Anterior cingulate cortex (tissue), 58 donors: ENCODE results near the gene VAT1L.

ENCODE experiments used
- DNase-seq, 58 donors: peaks; one replicate each; lab custom pipeline; 2025; lab: John Stamatoyannopoulos, UW

VAT1L gene

DNA sequence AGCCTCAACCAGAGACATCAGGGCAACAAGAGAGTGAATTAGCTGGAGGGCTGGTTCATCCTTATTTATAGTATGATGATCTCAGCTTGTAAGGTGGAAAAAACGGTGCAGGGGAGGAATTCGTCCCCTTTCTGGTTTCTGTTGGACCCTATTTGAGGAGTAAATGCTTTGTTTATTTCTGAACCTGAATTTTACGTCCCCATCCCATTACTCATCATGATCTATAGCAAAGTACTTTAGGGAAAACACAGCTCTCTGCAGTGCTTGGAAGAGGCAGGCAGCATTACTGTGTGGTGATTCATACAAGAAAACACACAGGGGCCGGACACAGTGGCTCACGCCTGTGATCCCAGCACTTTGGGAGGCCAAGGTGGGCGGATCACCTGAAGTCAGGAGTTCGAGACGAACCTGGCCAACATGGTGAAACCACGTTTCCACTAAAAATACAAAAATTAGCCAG lies 8.0 kb upstream of the VAT1L start:
- no peak for DNase-seq

DNA sequence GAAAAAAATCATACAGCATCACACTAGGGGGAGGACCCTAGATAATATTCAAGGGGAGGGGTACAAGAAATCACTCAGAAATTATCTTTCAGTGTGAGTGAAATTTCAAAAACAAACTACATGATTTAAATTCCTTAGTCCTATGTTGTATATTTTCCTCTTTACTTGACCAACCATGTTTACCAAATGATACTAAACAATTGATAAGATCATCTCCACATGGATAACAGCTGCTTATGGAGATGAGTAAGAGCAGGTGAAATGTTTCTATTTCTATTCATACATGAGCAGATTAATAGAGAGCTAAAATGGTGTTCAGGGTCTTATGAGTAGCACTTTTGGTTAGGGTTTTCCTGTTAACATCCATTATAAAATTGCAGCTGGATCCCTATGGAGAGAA lies 7.3 kb upstream of the VAT1L start:
- no peak for DNase-seq

DNA sequence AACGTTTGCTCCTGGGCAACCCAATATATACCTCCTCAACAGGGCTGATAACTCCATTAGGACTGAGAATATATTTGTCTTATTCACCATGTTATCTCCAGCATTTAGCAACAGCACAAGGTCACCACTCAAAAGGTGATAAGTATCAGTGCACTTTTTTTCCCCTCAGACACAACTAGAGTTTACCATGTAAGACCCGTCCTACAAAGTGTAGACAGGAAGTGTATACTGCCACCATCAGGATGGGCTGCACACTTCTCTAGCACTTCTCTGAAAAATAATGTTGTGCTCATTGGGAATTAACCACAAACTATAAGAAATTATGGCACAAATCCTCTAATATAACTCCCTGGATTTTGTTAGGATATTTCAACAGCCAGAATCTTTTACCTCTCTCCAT lies 5.7 kb upstream of the VAT1L start:
- DNase-seq, result no peak

DNA sequence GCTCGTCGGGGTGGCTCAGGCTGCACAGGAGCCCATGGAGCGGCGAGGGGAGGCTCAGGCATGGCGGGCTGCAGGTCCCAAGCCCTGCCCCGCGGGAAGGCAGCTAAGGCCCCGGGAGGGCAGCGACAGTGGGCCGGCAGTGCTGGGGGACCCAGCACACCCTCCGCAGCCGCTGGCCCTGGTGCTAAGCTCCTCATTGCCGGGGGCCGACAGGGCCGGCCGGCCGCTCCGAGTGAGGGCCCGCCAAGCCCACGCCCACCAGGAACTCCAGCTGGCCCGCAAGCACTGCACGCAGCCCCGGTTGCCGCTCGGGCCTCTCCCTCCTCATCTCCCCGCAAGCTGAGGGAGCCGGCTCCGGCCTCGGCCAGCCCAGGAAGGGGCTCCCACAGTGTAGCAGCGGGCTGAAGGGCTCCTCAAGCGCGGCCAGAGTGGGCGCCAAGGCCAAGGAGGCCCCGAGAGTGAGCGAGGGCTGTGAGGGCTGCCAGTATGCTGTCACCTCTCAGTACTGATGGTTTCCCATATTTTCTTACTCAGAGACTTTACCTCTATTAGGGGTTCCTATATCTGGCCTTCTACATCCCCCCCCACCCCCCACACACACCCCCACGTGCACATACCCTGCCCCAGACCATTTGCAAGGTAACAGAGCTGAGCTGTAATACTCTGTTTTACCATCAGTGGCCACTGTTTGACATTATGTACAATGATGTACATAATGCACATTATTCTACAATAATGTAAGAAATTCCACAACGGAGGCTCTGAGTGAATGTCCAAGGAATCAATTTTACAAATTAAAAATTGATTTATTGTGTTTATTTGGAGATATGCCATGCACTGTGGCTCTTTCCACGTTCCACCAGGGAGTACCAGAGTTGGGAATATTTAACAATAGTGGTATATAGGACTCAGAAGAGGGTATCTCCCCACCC lies 3.7 kb upstream of the VAT1L start:
- no peak for DNase-seq

DNA sequence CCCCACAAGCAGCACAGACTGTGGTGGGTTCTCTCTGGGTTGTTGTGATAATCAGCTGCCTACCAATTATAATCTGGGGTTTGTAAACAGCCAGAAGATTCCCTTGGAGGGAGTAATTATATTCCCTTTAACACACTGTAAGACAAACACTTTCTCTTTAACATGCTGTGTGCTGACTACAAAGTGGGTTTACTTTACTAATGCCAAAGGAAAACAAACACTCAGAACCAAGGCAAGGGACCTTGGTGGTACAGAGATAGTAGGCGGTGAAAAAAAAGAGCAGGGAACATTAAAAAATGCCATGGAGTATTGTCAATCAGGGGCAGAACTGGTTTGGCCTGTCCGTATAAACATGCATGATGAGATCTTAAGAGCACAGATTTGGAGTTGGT lies 3.0 kb upstream of the VAT1L start:
- DNase-seq, result no peak

DNA sequence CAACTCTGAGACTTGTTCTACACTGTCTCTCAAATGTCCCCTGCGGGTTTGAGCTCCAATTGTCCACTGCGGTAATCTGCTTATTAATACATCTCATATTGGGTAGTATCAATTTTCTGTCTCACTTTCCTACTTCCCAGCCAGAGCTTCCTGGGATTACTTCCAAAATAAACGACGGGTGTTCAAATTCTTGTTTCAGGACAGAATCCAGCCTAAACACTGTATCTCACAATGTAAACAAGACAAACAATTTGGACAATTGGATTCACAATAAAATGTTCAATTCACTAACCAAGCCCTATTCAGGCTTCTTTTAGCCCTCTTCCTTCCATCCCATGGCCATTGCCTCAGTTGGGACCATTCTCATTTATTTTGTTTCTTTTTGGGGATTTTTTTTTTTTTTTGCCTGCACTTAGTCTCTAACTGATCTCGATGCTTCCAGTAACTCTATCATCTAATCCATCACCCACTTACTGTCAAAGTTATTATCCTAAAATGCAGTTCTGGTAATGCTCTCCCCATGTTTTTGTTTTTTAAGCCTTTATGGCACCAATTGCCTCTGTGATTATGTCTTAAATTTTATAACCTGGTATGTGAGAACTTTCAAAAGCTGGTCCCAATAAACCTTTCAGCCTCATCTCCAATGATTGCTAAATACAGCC lies 2.0 kb upstream of the VAT1L start:
- no peak for DNase-seq

DNA sequence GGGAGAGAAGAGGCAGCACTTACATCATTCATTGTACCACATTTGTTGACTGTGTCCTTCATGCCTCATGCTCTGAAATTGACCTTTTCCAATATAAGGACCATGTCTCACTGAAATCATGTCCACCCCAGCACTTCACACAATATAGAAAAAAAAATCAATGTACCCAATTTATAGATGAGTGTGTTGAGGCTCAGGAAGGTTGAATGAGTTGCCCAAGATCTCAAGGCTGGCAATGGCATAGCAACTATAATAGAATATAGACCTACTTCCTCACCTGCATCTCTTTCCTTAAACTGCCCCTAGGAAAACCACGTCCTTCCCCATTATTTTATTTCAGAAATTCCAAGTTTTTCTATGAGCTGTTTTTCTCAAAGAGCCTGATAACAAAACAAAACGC lies 912 bp upstream of the VAT1L start:
- DNase-seq, result no peak

DNA sequence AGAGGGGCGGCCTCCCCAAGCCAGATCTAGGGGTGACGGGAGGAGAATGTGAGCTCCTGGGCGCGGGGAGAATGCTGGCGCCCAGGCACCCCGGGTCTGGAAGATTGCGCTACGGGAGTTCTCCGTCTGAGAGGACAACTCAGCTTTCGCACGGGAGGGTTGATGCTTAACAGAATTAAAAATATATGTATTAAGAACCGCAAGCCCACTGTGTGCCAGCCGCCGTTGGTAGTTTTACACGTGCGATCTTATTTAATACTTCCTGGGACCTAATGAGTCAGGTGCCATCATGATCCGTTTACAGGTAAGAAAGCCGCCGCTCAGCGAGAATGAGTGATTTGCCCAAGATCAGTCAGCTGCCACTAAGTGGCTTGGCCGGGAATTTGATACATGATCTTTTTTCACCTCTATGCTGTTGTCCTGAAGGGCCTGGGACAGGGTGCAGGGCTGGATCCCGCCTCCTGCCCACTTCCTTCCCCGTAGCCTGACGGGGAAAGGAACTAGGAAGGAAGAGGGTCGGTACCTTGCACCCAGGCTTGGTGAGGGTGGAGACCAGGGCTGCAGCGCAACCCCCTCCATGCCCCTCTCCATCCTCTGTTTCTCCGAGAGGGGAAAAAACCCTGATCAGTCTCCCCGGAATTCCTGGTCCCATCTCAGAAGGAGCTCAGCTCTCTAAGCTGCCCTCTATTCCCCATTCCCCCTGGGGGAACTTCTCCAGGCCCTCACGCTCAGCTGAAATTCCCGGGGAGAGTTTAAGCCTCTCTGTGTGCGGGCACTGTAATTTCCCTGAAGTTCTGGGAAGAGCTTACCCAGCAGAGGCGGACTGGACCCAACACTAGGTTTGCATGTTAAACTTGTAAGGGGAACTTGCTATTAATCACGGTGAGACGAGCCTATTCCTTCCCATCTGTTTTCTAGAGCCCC lies 983 bp downstream of the VAT1L start:
- no peak for DNase-seq

DNA sequence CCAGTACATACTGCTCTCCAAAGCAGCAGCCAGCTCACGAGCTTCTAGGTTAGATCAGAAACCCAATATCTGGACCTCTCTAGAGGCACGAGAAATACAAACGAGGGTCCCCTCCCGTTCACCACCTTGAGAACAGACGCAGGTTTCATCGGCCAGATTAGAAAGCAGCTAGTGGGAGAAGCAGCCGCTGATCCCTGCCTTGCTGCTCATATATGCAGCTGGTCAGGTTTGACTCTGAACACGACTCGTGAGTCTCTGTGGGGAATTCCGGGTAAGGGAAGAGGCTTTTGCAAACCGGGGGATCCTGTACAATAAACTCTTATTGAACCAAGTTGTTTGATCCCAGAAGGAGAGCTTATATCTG lies 1.6 kb downstream of the VAT1L start:
- peak in 1 of 58 donors; percentile 4 for DNase-seq

DNA sequence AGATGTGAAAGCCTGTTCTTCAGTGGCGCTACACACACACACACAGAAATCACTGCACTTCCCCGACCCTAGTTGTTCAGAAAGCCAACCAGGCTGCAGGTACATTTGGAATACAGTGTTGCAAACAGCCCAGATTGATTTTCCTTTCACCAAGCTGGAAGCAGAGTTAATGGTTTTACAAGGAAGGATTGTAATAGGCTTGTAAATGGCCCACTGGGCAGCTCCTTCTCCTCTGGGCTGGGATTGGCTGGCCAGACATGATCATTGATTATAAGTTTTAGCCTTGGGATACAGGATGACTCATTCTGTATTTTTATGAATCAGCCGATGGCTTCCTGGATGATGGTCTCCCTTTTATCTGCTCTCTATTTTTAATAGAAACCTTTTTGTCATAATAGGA lies 2.5 kb downstream of the VAT1L start:
- DNase-seq, result no peak

DNA sequence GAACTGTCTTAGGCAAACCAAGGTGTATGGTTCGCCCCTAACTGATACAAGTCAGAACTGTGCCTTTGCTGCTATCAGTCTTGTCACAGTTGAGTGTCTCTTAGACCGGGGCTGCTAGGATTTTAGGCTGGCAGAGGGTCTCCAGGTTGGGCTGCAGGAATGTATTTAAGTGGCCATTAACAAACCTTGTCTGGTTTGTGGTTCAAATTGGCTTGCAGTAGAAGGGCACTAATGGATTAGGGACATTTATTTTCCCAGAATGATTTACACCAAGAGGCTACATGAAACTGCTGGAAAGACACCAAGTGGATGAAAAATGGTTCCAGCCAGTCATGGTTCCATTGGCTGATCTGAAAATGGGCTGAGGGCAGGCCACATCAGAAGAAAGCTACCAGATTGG lies 5.1 kb downstream of the VAT1L start:
- no peak for DNase-seq

DNA sequence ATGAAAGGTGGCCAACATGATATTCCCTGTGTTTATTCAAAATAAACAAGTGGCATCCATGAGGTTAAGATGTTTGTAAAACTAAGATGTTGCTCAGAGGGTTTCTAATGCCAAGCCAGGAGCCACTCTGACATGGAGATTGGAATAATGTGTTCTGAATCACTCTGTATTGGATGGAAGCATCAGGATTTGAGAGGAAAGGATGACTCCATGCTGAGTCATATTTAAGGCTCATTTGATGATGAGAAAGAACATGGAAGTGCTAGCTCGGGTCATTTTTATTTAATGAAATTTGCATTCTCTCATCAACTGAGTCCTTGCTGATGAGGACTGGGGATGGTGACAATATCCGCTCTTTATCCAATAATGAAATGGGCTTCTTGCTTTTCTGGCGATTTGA lies 6.2 kb downstream of the VAT1L start:
- no peak for DNase-seq

DNA sequence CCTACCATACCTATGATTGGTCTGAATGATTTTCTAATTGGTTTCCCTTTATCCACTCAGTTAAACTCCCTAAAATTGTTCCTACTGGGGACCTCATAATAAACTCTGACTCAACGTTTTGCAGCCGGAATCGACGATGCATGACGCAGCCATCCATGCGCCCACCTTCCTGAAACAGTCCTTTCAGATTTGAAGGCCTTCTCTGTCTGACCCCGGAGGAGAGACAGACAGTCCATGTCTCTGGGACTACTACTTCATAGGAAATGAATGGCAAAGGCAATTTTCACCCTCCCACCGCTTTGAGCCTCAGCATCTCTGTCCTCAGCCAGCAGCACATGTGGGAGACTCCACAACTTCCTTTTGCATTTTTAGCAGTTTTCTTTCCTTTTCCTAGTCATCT lies 13.5 kb downstream of the VAT1L start:
- no peak for DNase-seq

DNA sequence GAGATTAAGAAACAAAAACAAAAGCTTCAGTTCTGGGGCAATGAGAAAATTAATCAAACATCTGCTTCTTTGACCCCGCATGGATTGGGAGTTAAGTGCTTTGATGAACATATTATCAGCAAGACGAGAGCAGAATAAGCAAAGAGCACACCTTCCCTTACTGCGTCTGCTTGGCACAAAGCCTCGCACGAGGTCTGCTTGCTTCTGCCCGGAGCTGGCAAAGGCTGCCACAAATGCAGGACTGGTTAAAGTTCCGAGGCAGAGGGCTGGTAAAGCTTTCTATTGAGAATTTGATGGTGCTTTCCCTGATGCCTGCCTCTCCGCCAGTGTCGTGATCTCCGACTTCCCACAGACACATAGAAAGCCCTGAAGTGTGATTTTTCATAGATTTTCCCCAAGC lies 17.0 kb downstream of the VAT1L start:
- DNase-seq, result peak in 1 of 58 donors; percentile 1

DNA sequence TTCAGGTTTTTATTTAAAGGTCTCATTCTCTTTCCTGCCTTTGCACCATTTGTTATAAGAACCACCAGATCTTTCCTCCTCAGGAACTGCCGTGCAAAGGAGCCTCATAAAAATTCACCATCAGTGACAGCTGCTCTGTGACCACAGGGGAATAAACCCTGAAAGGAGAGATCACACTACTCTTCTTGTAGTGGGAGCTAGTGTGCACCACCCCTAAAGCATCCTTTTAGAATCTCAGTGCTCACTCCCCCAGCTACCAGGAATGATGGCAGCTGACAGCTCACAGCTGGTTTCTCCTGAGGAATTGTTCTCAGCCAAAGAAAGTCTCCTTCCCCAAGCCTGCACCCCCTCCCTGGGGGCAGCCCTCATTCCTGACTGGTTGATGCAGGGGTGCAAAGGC lies 18.7 kb downstream of the VAT1L start:
- no peak for DNase-seq

DNA sequence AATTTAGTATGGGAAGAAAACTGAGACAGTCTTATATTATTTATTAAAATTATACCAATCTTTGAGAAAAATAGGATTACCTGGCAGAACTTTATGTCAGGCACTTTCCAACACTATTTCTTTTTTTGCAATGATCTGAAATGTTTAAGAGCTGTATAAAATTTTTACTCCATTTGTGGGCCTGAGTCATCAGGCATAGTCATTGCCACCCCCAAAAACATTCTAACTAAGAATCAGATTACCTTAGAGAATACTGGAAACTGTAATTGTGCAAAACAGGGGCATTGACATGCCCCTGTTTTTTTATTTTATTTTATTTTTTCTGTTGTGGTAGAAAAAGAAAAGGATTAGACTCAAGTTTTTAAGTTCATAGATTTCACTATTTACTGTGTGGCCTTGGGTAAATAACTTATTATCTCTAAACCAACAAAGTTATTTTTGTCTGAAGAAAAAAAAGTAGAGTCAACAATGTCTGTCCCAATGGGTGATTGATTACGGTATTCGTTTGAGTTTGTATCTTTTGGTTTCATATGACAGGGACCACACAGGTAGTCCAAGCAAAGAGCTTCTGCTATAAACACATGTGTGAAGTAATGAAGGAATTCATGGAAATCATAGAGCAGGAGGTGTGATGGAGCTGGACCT lies 24.6 kb downstream of the VAT1L start:
- no peak for DNase-seq

DNA sequence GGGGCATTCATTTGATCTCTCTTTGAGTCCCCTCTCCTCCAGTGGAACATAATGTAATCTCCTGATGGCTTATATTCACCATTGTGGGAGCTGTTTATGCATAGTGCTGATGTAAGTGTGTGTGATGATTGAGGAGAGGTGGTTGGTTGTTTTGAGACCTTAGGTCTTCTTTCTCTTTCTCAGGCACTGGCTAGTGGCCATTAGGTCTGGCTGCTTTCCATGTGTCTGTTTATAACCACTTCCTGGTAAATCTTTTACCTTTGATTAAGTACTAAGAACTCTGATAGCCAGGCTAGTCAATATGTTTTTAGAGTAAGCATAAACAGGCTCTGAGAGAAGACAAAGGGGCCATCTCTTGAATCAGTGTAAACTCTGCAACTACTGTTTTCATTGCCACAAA lies 27.9 kb downstream of the VAT1L start:
- no peak for DNase-seq

DNA sequence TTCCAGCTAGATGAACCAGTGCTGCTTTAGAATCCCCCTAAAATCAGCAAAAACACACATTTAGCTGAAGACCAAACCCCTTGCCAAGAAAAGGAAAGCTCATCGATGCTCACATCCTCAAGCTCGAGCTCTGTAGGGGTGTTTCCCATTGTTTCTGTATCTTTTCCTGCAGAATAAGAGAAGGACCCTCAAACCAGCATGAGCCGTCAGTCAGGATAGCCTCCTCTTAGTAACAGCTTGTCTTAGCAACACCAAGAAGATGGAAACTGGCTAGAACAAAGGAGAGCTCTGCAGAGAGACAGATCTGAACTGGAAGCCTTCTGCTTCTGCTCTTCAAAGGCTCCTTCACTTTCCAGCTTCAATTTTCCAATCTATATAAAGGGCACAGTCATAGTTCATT lies 32.0 kb downstream of the VAT1L start:
- DNase-seq, result no peak

DNA sequence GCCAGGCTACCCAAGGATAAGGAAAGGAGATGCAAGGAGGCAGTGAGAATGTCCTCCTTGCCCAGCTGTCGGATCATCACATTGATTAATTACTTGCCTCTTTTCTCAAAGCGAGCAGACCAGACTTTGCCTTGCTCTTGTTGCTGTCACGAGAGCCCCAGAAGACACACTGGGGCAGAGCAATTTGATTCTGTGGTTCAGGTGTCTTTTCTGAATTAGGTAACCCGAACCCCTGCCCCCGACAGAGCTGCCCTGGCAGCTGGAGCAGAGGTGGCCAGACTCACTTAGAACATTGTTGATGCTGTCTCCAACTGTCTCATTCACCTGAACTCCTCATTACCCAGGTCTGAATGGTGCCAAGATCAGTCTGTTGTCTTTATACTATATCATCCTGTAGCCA lies 34.3 kb downstream of the VAT1L start:
- DNase-seq, result no peak

DNA sequence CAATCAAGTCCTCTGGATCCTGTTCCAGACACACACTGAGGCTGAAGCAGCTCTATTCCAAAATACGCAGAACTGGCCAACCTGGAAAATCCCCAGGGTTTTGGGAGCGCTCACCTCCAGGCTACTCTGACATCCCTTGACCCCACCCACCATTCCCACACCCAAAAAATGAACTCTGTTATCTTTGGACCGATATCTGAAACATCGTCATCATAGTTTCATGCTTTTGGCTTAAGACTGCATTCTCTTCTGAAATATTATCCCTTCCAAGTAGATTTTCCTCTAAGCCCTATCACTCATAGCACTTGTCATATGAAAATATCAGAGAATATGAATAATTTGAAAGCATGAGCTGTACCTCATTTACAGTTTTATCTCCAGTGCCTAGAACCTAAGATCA lies 34.7 kb downstream of the VAT1L start:
- no peak for DNase-seq

DNA sequence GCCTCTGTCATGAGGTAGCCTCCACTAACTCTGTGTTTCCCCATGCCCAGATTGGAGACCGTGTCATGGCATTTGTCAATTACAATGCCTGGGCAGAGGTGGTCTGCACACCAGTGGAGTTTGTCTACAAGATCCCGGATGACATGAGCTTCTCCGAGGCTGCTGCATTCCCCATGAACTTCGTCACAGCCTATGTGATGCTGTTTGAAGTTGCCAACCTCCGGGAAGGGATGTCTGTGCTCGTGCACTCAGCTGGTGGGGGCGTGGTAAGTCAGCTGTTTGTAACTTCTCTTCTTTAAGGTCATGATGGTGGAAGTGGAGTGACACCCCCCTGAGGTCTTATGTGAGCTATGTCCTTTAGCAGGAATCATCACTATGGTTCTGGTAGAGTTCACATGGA lies 36.8 kb downstream of the VAT1L start:
- DNase-seq, result no peak
